ENCODE data around the gene AP3B1.

The AP3B1 gene

DNA sequence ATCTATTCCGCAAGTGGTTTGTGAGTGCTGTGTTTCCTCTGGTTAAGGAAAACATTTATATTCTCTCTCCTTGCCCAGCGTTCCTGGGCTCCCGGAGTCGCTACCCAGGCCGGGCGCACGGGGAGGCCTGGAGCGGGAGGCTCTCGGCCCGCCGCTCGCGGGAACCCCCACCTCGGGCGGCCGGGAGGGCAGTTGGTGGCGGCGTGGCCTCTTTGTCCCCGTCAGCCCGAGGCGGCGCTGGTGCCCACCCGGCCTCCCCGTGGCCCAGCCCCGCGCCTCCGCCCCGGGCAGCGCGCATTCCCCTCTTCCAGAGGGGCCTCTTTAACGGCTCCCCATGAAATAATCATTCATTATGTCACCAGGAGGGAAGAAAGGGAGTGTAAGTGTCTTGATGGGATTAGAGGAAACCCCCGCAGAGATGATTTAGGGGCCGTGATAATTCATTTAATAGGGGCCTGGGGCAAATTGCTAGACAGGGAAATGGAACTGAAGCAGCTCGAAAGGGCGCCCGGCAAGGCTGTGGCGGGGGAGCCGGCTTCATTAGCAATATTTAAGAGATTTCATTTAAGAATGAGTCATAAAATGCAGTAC lies 336.5 kb downstream of the AP3B1 start:
- no peak overlapping the region for H3K14ac ChIP-seq (ENCODE audit: low read length)
- no peaks in the 10 kb centered on the region for H3K79me1 ChIP-seq (ENCODE audit: low read length)
- H4K91ac ChIP-seq (ENCODE audit: low read depth, low read length), result no peak overlapping the region
- H2BK12ac ChIP-seq (ENCODE audit: low read length), result no peak overlapping the region
- H2BK120ac ChIP-seq (ENCODE audit: insufficient read depth, low read length, poor library complexity), result no peak overlapping the region
- H3K27ac ChIP-seq (ENCODE audit: low read depth, low read length), result no peak overlapping the region
- H3K4me1 ChIP-seq (ENCODE audit: control insufficient read depth in 1 of 2, insufficient read depth in 2 of 2, low read length in 2 of 2), result peaks cover 2 to 7% of the 10 kb centered on the region in 2 experiments
- no peak for DNase-seq
- no peak overlapping the region for H2AK5ac ChIP-seq (ENCODE audit: low read length)
- H2AFZ ChIP-seq (ENCODE audit: insufficient read depth, low read length, poor library complexity), result no peak overlapping the region
- no peaks in the 10 kb centered on the region for H3K79me2 ChIP-seq (ENCODE audit: control insufficient read depth, insufficient read depth, low read length, poor library complexity)
- H3K23ac ChIP-seq (ENCODE audit: low read length), result no peak overlapping the region
- H3K27me3 ChIP-seq (ENCODE audit: insufficient read depth, low read length), result peaks cover 15% of the 10 kb centered on the region
- no peak overlapping the region for H3K18ac ChIP-seq (ENCODE audit: low read length)
- H3K4me3 ChIP-seq (ENCODE audit: low read depth, low read length), result no peak overlapping the region
- WGBS (ENCODE audit: extremely low coverage, insufficient coverage, insufficient read length), result no CpG with 5 or more reads among the region's 38 CpGs
- no peak overlapping the region for H4K12ac ChIP-seq (ENCODE audit: low read depth, low read length)
- no peak overlapping the region for H3K4ac ChIP-seq (ENCODE audit: low read depth, low read length)
- no peak overlapping the region for H4K8ac ChIP-seq (ENCODE audit: low read depth, low read length)
- no peaks in the 10 kb centered on the region for H3K36me3 ChIP-seq (ENCODE audit: control insufficient read depth in 1 of 2, insufficient read depth in 2 of 2, low read length in 2 of 2)
- no peak overlapping the region for H2BK5ac ChIP-seq (ENCODE audit: low read depth, low read length, poor library complexity)
- H3K4me2 ChIP-seq (ENCODE audit: low read length), result peak overlapping the region; percentile 62
- no peak overlapping the region for H3K9ac ChIP-seq (ENCODE audit: low read length)
- no peaks in the 10 kb centered on the region for H3K9me3 ChIP-seq (ENCODE audit: insufficient read depth, low read depth, low read length)

GRCh38 chr5:77957516-77957915 lies 337.0 kb downstream of the AP3B1 start:
- Histone ChIP-seq H4K91ac (ENCODE audit: low read depth, low read length) (no peak overlapping the region), H3K9ac (ENCODE audit: low read length) (no peak overlapping the region), H2AK5ac (ENCODE audit: low read length) (no peak overlapping the region), H2BK5ac (ENCODE audit: low read depth, low read length, poor library complexity) (no peak overlapping the region), H3K36me3 (ENCODE audit: control insufficient read depth in 1 of 2, insufficient read depth in 2 of 2, low read length in 2 of 2) (no peaks in the 10 kb centered on the region), H3K79me1 (ENCODE audit: low read length) (no peaks in the 10 kb centered on the region), H3K27me3 (ENCODE audit: insufficient read depth, low read length) (peaks cover 15% of the 10 kb centered on the region), H4K8ac (ENCODE audit: low read depth, low read length) (no peak overlapping the region), H2BK120ac (ENCODE audit: insufficient read depth, low read length, poor library complexity) (no peak overlapping the region), H2BK12ac (ENCODE audit: low read length) (no peak overlapping the region), H3K79me2 (ENCODE audit: control insufficient read depth, insufficient read depth, low read length, poor library complexity) (no peaks in the 10 kb centered on the region), H3K23ac (ENCODE audit: low read length) (peak overlapping the region; percentile 69), H3K4me1 (ENCODE audit: control insufficient read depth in 1 of 2, insufficient read depth in 2 of 2, low read length in 2 of 2) (peaks cover 2 to 7% of the 10 kb centered on the region in 2 experiments), H3K18ac (ENCODE audit: low read length) (no peak overlapping the region), H3K14ac (ENCODE audit: low read length) (no peak overlapping the region), H3K4ac (ENCODE audit: low read depth, low read length) (no peak overlapping the region), H4K12ac (ENCODE audit: low read depth, low read length) (no peak overlapping the region), H3K27ac (ENCODE audit: low read depth, low read length) (no peak overlapping the region), H3K4me3 (ENCODE audit: low read depth, low read length) (peak overlapping the region; percentile 20), H3K9me3 (ENCODE audit: insufficient read depth, low read depth, low read length) (no peaks in the 10 kb centered on the region), H3K4me2 (ENCODE audit: low read length) (peak overlapping the region; percentile 62), H2AFZ (ENCODE audit: insufficient read depth, low read length, poor library complexity) (peak overlapping the region; percentile 6)
- no CpG with 5 or more reads among the region's 20 CpGs for WGBS (ENCODE audit: extremely low coverage, insufficient coverage, insufficient read length)
- DNase-seq, result no peak

- no peak overlapping the region for H3K23ac ChIP-seq (ENCODE audit: low read length)
- no peak overlapping the region for H4K8ac ChIP-seq (ENCODE audit: low read depth, low read length)
- peak overlapping the region; percentile 62 for H3K4me2 ChIP-seq (ENCODE audit: low read length)
- H3K27ac ChIP-seq (ENCODE audit: low read depth, low read length), result no peak overlapping the region
- no peak overlapping the region for H2BK5ac ChIP-seq (ENCODE audit: low read depth, low read length, poor library complexity)
- no peaks in the 10 kb centered on the region for H3K9me3 ChIP-seq (ENCODE audit: insufficient read depth, low read depth, low read length)
- H2AK5ac ChIP-seq (ENCODE audit: low read length), result no peak overlapping the region
- WGBS (ENCODE audit: extremely low coverage, insufficient coverage, insufficient read length), result no CpG with 5 or more reads among the region's 13 CpGs
- no peak overlapping the region for H3K4ac ChIP-seq (ENCODE audit: low read depth, low read length)
- no peaks in the 10 kb centered on the region for H3K79me2 ChIP-seq (ENCODE audit: control insufficient read depth, insufficient read depth, low read length, poor library complexity)
- no peak overlapping the region for H4K12ac ChIP-seq (ENCODE audit: low read depth, low read length)
- no peak for DNase-seq
- no peak overlapping the region for H3K18ac ChIP-seq (ENCODE audit: low read length)
- peaks cover 2 to 7% of the 10 kb centered on the region in 2 experiments for H3K4me1 ChIP-seq (ENCODE audit: control insufficient read depth in 1 of 2, insufficient read depth in 2 of 2, low read length in 2 of 2)
- no peak overlapping the region for H2BK120ac ChIP-seq (ENCODE audit: insufficient read depth, low read length, poor library complexity)
- H3K36me3 ChIP-seq (ENCODE audit: control insufficient read depth in 1 of 2, insufficient read depth in 2 of 2, low read length in 2 of 2), result no peaks in the 10 kb centered on the region
- H3K14ac ChIP-seq (ENCODE audit: low read length), result no peak overlapping the region
- no peak overlapping the region for H2BK12ac ChIP-seq (ENCODE audit: low read length)
- peaks cover 15% of the 10 kb centered on the region for H3K27me3 ChIP-seq (ENCODE audit: insufficient read depth, low read length)
- no peak overlapping the region for H4K91ac ChIP-seq (ENCODE audit: low read depth, low read length)
- H3K9ac ChIP-seq (ENCODE audit: low read length), result no peak overlapping the region
- no peak overlapping the region for H3K4me3 ChIP-seq (ENCODE audit: low read depth, low read length)
- no peaks in the 10 kb centered on the region for H3K79me1 ChIP-seq (ENCODE audit: low read length)
- no peak overlapping the region for H2AFZ ChIP-seq (ENCODE audit: insufficient read depth, low read length, poor library complexity)
Observed at GRCh38 chr5:77957081-77957480, 337.4 kb downstream of the AP3B1 start.

GRCh38 chr5:77955577-77955976 lies 338.9 kb downstream of the AP3B1 start:
- no CpG with 5 or more reads among the region's 1 CpG for WGBS (ENCODE audit: extremely low coverage, insufficient coverage, insufficient read length)
- no peak overlapping the region for H4K91ac ChIP-seq (ENCODE audit: low read depth, low read length)
- no peak overlapping the region for H4K8ac ChIP-seq (ENCODE audit: low read depth, low read length)
- no peak overlapping the region for H2BK120ac ChIP-seq (ENCODE audit: insufficient read depth, low read length, poor library complexity)
- no peak overlapping the region for H3K4ac ChIP-seq (ENCODE audit: low read depth, low read length)
- no peaks in the 10 kb centered on the region for H3K79me2 ChIP-seq (ENCODE audit: control insufficient read depth, insufficient read depth, low read length, poor library complexity)
- H2BK12ac ChIP-seq (ENCODE audit: low read length), result no peak overlapping the region
- H3K79me1 ChIP-seq (ENCODE audit: low read length), result no peaks in the 10 kb centered on the region
- no peak overlapping the region for H3K27ac ChIP-seq (ENCODE audit: low read depth, low read length)
- H2AK5ac ChIP-seq (ENCODE audit: low read length), result no peak overlapping the region
- H3K4me3 ChIP-seq (ENCODE audit: low read depth, low read length), result no peak overlapping the region
- no peak overlapping the region for H3K23ac ChIP-seq (ENCODE audit: low read length)
- H3K9ac ChIP-seq (ENCODE audit: low read length), result no peak overlapping the region
- H2BK5ac ChIP-seq (ENCODE audit: low read depth, low read length, poor library complexity), result no peak overlapping the region
- no peak overlapping the region for H4K12ac ChIP-seq (ENCODE audit: low read depth, low read length)
- H3K14ac ChIP-seq (ENCODE audit: low read length), result no peak overlapping the region
- H3K9me3 ChIP-seq (ENCODE audit: insufficient read depth, low read depth, low read length), result no peaks in the 10 kb centered on the region
- no peak overlapping the region for H2AFZ ChIP-seq (ENCODE audit: insufficient read depth, low read length, poor library complexity)
- peaks cover 15% of the 10 kb centered on the region for H3K27me3 ChIP-seq (ENCODE audit: insufficient read depth, low read length)
- peaks cover 2 to 7% of the 10 kb centered on the region in 2 experiments for H3K4me1 ChIP-seq (ENCODE audit: control insufficient read depth in 1 of 2, insufficient read depth in 2 of 2, low read length in 2 of 2)
- no peak overlapping the region for H3K4me2 ChIP-seq (ENCODE audit: low read length)
- no peak for DNase-seq
- H3K18ac ChIP-seq (ENCODE audit: low read length), result no peak overlapping the region
- H3K36me3 ChIP-seq (ENCODE audit: control insufficient read depth in 1 of 2, insufficient read depth in 2 of 2, low read length in 2 of 2), result no peaks in the 10 kb centered on the region
